ENCODE results near the gene ECE2.
"Not testable (repeated sequence)": the region's sequence is repeated elsewhere in the genome, so short reads cannot be mapped to it uniquely, and the experiment has no call there.

ECE2 gene

DNA sequence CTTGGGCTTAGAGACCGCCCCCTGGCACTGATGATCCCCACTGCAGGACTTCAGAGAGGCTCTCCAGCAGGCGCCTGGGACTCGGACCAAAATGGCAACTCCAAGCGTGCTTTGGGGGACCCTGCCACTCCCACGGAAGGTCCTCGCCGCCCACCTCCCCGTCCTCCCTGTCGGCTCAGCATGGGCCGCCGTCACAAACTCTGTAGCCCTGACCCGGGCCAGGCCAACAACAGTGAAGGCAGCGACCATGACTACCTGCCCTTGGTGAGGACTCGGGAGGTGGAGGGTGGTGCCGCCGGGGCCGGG, 34.7 kb upstream of the ECE2 start:
- DNase-seq: no peak

DNA sequence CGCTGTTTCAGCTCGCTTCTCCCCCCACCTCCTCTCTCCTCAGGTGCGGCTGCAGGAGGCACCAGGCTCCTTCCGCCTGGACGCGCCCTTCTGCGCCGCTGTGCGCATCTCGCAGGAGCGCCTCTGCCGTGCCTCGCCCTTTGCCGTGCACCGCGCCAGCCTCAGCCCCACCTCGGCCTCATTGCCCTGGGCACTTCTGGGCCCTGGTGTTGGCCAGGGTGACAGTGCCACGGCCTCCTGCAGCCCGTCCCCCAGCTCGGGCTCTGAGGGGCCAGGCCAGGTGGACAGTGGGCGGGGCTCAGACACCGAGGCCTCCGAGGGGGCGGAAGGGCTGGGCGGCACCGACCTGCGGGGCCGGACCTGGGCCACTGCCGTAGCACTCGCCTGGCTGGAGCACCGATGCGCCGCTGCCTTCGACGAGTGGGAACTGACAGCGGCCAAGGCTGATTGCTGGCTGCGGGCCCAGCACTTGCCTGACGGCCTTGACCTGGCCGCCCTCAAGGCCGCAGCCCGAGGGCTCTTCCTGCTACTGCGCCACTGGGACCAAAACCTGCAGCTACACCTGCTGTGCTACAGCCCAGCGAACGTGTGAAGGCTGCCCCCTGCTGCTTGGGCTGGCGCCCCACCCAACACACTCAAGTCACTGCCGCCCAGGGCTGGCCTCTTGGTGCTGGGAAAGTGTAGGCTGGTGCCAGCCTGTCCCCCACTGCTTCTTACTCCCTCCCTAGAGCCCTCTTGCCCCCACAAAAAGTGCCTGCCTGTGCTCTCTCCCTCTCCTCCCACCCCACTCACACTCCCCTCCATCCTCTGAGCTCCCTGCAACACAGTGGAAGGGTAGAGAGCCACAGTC, 34.1 kb upstream of the ECE2 start:
- peak; percentile 61 for DNase-seq

DNA sequence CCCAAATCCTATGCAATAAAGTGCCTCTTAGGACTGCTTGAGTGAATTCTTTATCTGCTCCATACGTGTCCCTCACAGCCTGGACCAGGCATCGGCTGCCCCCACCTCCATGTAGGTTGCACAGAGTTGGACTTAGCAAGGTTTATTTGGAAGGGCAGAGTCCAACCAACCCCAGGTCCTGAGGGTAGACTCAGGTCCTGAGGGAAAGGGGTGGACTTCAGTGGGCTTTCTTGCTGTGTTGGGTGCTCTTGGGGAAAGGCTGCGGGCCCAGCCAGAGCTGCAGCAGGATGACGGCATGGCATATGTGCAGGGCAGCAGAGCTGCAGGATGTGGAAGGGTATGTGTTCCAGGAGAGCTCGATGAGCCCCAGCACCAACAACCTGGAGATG, 33.5 kb upstream of the ECE2 start:
- DNase-seq: no peak

DNA sequence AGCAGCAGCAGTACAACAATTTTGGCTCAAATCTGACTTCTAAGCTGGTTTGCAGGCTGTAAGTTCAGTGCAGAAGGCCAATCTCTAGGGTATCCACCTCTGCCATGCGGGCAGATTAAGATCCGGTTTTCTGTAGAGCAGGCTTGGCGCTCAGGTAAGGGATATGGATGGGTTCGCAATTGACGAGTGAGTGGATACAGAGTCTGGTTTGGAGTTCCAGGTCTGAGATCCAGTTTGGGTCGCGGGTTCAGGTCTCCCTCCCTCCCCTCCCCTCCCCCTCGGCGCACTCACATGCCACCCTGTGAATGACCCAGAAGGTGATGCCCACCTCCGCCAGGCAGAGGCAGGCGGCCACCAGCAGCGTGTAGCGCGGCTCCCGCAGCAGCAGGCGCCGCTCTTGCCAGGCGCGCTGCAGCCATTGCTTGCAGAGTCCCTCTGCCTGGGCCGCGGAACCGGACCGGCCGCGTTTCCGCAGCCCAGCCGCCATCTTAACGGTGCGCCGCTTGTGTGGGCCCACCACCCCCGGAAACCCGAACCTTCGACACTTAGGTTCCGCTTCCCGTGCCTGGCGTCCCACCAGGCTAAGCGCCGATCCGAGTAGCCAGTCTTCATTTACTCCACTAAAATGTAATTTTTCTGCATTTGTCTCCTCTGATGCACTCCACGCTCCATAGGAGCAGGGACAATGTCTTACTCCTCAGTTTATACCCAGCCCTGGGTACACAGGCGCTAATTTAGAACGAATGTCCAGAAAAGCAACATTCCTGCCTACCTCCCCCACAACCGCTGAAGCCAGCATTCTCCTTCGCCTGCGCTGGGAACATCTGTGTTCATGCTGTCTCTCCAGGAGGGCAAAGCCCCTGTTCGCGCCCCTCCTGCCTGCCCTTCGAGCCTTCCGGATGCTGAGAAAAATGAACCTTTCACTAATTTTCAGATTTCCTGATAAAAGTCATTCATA, 27.1 kb upstream of the ECE2 start, which contains the start of gene ALG3:
Gene ALG3 (minus strand): TSS at position 509 of the 958 bp plus-strand sequence. CDS start 22 bp downstream, at position 487.
- peak; percentile 97 for DNase-seq

DNA sequence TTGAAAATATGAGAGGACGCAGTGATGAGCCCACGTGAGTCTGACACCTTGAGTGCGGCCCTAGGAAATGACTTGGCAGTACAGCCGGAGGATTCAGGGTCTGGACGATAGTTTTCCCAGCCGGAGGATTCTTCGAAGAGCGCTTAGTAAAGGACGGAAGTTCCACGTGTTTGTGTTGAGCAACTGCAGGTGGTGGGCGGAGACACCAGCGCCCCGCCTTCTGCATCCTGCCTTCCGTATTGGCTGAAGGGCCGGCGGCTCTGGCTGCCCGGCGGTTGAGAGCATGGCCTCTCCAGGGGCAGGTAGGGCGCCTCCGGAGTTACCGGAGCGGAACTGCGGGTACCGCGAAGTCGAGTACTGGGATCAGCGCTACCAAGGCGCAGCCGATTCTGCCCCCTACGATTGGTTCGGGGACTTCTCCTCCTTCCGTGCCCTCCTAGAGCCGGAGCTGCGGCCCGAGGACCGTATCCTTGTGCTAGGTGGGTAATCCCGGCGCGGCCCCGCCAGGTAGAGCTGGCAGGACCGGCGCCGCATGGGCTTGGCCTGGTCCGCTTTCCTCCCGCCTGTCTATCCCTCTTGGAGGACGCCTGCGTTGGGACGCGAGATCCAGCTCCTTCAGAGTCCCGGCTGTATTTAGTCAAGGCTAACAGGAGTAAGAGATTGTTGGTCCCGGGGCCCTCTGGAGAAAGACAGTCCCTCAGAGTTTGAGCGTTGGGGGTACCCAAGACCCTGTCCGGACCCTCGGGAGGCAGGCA, 26.2 kb upstream of the ECE2 start, which contains the start of gene EEF1AKMT4:
Gene EEF1AKMT4 (plus strand): TSS at position 261 of the 755 bp plus-strand sequence. CDS start 23 bp downstream, at position 284.
- peak; percentile 95 for DNase-seq

DNA sequence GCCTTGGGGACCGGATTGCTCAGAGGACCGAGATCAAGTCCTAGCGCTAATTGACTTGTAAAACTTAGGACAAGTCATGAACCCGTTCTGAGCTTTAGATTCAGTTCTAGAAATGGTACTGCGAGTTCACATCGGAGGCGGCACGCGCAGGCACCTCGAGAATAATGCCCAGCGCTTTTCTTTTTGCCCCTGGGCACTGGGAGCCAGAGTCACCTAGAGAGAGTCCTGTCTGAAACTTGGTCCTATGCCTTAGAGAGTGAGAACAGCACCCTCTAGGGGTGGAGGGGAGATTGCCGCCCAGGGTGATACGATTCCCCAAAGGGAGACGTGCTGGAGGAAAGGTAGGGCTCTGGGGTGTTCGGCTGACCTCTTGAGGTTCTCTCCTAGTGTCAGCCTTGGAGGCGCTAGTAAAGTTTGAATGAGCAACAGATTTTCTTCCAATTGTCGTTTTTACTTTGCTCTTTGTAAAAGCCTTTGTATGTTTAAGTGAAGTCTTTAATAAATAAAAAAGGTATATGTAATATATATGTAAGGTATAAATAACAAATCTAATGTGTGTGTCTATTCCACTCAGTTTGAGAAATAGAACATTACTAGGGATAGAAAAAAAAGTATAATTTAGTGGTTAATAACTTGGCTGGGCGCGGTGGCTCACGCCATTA, 25.5 kb upstream of the ECE2 start:
- peak; percentile 96 for DNase-seq

DNA sequence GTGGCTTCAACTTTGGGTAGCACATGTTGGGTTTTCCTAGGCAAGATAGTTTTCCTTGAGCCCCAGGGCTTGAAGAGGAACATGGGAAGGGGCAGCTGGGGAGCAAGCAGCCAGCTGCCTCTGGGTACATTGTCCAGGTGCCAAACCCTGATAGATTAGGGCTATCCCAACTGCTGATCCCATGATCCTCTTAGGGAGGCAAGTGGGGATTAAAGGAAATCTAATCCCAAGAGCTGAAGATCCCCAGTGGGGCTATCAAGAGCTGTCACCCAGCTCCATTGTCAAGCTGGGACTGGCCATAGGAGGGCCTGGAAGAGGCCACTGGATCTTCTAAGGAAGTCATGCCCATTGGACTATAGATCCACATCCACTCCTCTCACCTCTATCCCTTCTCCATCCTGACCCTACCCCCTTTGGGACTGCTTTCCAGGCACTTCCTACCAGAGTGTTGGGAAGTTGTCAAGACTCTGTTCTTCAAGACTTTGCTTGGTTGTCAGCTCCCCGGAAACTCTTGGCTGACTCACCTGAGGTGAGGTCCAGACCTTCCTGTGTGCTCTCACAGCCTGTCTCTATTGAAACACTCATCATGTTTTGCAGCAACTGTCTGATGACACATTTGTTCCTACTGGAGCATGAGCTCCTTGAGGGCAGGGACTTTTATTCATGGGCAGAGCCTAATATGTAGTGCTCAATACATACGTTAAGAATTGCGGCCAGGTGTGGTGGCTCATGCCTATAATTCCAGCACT, 20.4 kb upstream of the ECE2 start:
- DNase-seq: no peak

DNA sequence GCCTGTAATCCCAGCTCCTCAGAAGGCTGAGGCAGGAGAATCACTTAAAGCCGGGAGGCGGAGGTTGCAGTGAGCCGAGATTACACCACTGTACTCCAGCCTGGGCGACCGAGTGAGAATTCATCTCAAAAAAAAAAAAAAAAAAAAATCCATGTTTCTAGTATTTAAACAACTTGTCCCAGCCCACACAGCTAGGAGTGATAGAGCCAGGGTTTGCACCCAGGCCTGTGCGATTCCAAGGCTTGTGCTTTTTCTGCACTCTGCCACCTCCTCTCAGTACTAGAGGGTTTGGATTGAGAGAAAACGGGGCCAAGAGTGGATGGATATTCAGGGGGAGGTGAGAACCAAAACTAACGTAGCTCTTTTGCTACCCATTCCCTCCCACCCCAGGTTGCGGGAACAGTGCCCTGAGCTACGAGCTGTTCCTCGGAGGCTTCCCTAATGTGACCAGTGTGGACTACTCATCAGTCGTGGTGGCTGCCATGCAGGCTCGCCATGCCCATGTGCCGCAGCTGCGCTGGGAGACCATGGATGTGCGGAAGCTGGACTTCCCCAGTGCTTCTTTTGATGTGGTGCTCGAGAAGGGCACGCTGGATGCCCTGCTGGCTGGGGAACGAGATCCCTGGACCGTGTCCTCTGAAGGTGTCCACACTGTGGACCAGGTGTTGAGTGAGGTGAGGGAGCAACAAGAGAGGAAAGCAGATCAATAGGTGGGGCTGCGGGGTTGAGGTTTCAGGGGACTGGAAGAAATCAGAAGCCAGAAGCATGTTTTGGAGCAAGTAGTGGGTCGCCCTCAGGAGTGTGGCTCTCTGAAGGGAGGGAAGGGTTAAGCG, 18.5 kb upstream of the ECE2 start:
- no peak for DNase-seq

DNA sequence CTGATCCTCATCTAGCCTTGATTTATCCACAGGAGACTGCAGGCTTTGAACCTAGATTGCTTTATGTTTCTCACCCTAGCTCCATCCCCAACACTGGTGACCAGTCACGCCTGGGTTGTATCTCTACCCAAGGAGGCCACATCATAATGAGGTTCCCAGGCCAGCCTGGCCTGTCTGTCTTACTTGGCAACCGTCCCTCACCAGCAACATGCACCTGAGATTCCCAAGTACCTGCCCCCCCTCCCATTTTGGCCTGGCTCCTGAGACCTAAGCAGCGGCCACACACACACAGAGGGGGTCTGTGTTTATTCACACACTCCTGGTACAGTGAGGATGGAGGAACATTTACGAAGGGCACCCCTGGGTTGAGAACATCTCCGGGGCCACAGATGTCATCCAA, 16.9 kb upstream of the ECE2 start:
- DNase-seq: no peak

DNA sequence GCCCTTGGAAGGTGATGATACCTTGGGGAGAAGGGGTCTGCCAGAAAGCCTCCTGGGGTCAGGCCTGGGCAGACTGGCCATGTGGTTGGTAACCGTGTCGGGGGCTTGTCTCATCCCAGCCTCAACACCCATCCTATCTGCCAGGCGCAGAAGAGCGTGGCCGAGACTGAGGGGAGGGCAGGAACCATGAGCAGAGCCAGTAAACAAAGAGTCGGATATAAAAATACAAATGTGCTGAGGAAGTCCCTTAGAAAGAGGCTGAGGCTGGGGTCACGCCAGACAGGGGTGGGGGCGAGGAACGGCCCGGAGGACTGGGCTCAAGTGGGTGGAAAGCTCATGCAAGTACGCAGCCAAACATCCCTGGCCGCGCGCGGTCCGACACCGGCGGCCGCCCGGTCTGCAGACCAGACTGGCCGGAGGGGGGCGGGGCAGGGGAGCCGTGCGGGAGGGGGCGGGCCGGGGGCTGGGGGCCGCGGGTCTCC, 16.4 kb upstream of the ECE2 start:
- no peak for DNase-seq

DNA sequence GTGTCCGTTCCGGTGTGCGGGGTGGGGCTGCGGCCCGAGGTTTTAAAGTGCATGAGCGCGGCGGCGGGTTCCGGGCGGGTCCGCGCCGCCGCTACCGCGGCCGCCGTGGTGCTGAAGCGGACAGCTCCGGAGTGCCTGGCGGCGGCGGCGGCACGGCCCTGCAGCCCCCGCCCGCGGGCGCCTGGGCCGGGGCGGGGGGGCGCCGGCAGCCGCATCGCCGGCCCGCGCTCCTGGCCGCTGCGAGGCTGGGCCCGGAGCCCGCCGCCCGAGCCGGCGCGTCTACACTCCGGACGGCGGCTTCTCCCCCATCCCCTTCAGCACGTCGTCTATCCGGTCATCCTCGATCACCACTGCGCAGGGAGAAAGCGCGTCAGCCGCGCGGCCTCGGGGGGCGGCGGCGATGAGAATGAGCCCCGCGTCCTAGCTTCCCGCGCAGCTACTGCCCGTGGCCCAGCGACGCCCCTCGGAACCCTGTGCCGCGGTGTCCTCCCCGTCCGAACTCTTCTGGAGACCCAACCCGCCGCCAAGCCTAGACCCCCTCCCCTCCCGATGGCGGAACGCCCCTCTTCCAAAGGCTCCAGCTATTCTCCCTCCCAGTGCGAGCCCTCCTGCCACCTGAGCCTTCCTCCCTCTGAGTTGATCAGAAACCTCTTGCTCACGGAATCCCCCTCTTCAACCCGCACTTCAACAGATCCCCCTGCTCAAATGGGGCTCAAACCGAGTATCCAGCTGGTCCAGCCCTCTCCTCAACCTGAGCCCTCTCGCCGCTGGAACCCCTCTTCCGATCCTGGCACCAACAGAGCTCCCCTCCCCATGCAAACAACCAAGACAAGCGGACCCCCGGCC, 15.7 kb upstream of the ECE2 start:
- peak; percentile 68 for DNase-seq

DNA sequence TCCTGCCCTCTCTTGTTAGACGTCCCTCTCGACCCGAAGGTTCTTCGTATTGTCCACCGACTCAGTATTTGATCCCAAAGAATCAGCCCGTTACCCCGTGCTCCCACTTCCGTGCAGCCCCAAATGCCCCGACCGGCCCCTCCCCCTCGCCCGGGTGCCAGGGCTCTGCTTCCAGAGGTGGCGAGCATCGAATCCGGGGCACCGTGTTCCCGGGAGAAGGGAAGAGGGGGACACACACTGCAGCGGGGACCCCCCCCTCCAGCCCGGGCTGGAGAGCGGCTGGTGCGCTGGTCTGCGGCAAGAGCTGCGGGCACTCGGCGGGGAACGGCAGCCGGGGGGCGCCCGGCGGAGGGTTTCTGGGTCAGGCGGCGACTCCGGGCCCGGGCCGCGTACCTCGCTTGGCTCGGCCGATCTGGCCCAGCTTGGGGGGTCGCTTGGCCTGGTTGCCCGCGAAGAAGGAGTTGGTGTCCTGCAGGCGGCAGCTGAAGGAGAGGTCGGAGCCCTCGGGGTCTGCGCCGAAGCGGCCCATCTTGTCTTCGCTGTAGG, 15.0 kb upstream of the ECE2 start:
- DNase-seq: no peak

DNA sequence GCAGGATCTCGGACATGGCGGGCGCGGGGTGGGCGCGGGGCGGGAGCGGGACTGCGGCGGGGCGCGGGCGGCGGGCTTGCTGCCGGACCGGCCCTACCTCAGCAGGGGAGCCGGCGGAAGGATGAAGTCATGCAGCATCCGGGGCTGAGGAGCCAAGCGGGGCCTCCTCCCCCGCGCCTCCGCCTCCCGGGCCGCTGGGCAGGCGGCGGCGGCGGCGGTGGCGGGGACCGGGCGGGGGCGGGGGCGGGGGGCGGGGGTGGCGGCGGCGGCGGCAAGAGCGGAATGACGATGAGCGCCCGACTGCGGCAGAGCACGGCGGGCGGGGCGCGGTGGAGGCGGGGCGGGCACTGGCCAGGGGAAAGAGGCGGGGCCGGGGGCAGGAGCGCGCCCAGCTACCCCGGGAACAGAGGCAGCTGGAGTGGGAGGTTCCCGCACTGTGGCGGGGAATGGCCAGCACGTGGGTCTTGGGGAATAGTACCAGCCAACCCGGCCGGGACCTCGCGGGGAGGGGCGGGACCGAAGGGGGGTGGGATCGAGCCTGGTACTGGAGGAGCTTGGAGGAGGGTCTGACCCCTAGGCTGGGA, 14.5 kb upstream of the ECE2 start, which contains the start of gene CAMK2N2:
Gene CAMK2N2 (minus strand): TSS at position 284 of the 584 bp plus-strand sequence. CDS start 268 bp downstream, at position 16.
- DNase-seq: peak; percentile 76

DNA sequence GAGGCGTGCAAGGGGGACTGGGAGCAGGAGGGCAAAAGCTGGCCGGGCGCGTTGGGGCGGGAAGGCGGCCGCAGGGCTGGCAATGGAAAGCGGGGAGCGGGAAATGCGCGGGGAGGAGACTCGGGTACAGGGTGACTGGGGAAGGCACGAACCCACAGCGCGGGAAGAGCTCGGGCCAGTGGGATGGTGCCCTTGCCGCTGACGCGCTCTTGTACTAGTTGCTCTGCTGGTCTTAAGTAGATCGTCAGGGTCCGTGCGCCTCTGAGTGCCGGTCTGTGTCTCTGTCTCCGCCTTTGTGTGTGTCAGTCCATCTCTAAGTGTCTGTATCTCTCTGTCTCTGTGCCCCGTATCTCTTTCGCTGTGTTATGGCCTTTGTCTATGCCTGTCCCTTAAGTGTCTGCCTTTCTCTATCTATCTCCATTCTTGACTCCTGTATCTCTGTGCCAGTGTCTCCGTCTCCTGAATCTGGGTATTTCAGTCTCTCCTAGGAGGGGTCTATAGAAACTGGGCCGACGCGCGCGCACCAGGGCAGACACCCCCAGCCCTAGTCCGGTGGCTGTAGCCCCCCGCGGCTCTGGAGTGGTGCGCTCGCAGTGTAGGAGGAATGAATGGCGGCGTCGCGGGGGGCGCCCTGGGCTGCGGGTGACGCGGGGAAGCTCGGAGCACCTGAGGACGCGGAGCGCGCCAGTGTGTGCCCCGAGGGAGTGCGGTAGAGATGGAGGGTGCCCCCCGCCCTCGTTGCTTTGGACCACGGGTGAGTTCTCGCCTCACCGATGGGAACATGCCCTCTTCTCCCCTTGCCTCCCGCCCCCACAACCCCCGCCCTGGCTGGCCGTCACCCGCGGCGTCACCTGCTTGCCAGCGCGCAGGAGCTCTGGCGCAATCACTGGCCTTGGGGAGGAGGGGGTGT, 13.7 kb upstream of the ECE2 start:
- no peak for DNase-seq

DNA sequence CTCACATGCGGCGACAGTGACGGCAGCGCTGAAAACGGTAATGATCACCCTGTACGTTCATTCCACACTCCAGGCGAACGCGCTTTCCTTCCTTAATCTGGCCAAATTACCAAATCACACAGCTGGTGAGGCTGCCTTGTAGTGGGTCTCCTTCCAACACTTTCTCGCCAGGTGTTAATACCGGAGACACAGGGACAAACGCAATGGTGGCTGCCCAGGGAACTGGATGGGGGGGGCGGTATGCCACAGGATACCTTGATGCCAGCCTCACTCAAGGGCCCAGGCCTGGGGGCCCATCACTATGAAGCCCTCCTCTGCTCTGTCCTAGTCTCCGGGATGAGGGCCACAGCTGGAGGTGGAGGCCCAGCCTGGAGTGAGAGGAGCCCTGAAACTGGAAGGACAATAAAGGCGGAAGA, 13.1 kb upstream of the ECE2 start:
- DNase-seq: no peak

DNA sequence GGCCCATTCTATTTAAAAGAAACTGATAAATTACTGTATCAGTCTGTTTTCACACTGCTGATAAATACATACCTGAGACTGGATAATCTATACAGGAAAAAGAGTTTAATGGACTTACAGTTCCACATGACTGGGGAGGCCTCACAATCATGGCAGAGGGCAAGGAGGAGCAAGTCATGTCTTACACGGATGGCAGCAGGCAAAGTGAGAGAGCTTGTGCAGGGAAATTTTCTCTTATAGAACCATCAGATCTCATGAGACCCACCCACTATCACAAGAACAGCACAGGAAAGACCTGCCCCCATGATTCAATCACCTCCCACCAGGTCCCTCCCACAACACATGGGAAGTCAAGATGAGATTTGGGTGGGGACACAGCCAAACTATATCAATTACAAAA, 8.6 kb upstream of the ECE2 start:
- not testable (repeated sequence) for DNase-seq

DNA sequence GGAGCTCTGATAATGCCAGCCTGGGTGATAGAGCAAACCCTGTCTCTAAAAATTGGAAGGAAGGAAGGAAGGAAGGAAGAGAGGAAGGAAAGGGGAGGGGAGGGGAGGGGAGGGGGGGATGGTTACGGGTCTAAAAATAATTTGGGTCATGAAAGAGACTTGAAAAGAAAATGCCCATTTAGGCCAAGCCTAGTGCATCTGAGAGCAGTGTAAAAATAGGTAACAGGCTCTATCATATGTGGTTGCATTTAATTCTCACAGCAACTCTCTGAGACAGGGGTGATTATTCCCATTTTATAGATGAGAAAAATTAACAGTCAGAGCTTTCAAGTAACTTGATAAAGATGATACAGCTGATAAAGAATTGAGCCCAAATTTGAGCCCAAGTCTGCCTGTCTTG, 3.6 kb upstream of the ECE2 start:
- DNase-seq: no peak

DNA sequence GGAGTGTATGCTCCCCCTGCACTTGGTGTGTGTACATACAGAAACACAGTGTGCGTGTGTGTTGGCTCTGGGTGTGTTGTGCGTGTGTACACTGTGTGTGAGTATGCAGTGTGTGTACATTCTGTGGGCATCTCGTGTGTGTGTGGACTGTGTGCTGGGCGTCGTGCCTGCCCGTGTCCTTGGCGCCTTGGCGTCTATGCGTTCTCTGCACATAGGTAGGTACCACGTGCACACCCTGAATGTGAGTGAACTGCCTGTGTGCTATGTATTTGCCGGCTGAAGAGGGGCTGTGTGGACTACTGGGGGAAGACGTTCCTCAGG, 481 bp upstream of the ECE2 start:
- no peak for DNase-seq
